WI38 (cell line): ENCODE measurements around the gene SEMA5A.

ENCODE experiments used
- H3K4me3 ChIP-seq: 2 replicates; pipeline ENCODE4 v1.5.1; 2011; ENCODE audit warnings: low read depth, mild to moderate bottlenecking, control low read depth, low read length
- CTCF ChIP-seq: IDR thresholded peaks from 2 replicates; pipeline ENCODE4 v1.5.1; 2012; ENCODE audit warnings: low read depth, mild to moderate bottlenecking, control low read depth, low read length

The SEMA5A gene

DNA sequence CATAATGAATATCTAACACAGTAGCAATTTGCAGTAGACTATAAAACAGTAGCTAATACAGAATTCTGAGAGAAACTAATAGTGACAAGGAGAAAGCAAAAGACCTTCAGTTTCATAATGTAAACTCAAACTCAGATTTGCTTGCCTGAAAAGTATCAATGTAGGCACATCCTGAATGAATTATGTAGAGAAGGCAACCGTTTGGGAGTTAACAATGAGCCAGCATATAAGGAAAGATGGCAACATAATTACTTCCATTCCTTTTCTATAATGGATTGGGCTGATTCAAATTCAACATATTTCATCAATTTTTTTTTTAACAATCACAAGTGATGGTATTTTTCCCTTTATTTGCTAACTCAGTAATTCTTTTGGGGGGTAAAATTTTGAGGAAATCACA lies 261.6 kb downstream of the SEMA5A start:
- no peak overlapping the region for H3K4me3 ChIP-seq
- no peak for TF ChIP-seq CTCF

DNA sequence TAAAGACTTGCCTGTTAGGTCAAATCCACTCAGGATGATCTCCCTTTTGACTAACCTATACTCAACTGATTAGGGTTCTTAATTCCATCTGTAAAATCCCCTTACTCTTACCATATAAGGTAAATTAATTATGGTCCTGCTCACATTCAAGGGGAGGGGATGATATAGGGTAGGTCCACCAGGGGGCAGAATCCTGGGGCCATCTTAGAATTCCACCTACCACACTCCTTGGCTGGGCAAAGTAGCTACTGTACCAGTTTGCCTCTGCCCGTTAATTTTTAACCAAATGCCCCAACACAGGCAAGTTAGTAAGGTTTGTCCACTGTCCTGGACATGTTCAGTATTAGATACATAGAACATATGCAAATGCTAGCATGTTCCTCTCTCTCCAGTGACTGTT lies 262.4 kb downstream of the SEMA5A start:
- TF ChIP-seq CTCF, result no peak
- no peak overlapping the region for H3K4me3 ChIP-seq

DNA sequence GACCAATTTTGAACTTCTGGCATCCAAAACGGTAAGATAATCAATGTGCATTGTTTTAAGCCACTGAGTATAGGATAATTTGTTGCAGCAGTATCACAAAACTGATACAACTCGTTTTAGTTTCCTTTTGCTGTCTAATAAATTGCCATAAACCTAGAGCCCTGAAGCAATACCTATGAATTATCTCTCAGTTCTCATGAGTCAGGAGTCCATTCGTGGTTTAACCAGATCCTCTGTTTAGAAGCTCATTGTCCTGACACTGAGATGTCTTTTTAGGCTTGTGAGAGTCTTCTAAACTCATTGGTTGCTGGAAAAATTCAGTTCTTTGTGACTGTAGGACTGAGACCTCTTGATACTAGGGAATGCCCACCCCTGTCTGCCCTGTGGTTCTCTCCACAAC lies 262.9 kb downstream of the SEMA5A start:
- no peak overlapping the region for H3K4me3 ChIP-seq
- TF ChIP-seq CTCF, result no peak

DNA sequence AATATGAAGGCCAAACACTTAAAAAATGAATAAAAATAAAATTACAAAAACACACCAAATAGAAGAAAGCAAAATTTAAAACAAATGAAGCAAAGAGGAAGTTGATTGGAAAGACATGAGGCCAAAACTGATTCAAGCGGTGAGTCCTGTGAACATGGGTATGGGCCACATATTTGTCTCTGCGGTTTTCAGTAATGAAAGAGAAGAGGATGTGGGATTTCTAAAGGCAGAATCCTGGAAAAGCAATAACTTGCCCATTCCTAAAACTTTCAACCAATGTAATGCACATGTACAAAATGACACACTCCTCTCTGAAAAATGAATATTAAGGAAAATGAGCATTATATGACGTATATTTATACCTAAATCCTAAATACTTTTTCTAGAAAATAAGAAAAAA lies 263.7 kb downstream of the SEMA5A start:
- TF ChIP-seq CTCF, result no peak
- no peak overlapping the region for H3K4me3 ChIP-seq

GRCh38 chr5:9279774-9280173 lies 266.1 kb downstream of the SEMA5A start:
- TF ChIP-seq CTCF, result no peak
- no peak overlapping the region for H3K4me3 ChIP-seq

- no peak for TF ChIP-seq CTCF
- H3K4me3 ChIP-seq, result no peak overlapping the region
Observed at GRCh38 chr5:9278921-9279603, 266.8 kb downstream of the SEMA5A start.

GRCh38 chr5:9269014-9269413 lies 276.9 kb downstream of the SEMA5A start:
- no peak for TF ChIP-seq CTCF
- H3K4me3 ChIP-seq, result no peak overlapping the region
